ENCODE measurements around the gene YAF2. TPM values are rescaled to one million over a fixed set of nuclear protein-coding genes. Genes with fewer than 3 reads are reported as not detected.

Gene YAF2
- total RNA-seq, 2 donors from 2014 or later, result 28.2 to 53.6 TPM

Other genes with a start within 250 kb of the YAF2 start
- gene GXYLT1, start 93.4 kb downstream of the YAF2 start, total RNA-seq, result 1 to 10 TPM; 7.0 to 8.8 TPM
- gene ZCRB1, start 87.8 kb upstream of the YAF2 start, total RNA-seq, result 10 to 100 TPM; 66.1 to 99.4 TPM
- gene PPHLN1, start 87.9 kb upstream of the YAF2 start, total RNA-seq, result 10 to 100 TPM; 62.8 to 91.0 TPM

Data from activated naive CD4-positive, alpha-beta T cell treated with anti-CD3 and anti-CD28 coated beads, Interleukin-2, amount 50 U/mL, for 72 hours (primary cell).